Peyer's patch (tissue), 4 donors: ENCODE data around the gene ERH. TPM values are rescaled to one million over a fixed set of nuclear protein-coding genes. Genes with fewer than 3 reads are reported as not detected.
"Not testable (repeated sequence)": the region's sequence is repeated elsewhere in the genome, so short reads cannot be mapped to it uniquely, and the experiment has no call there.

ENCODE experiments used
- DNase-seq, 3 donors: peaks; one replicate each; pipeline ENCODE4 v3.0.0-alpha.2; 2017 to 2019
- H3K27ac ChIP-seq, 4 donors: fragments of 200-600 bp; sonication (generic); one replicate each; pipeline ENCODE4 v1.5.1; 2016 to 2019
- H3K27me3 ChIP-seq, 2 donors: fragments of 200-600 bp; sonication (generic); one replicate each; pipeline ENCODE4 v1.5.1; 2019
- H3K36me3 ChIP-seq, 3 donors: fragments of 200-600 bp; sonication (generic); one replicate each; pipeline ENCODE4 v1.5.1; 2016 to 2019
- H3K4me1 ChIP-seq, 4 donors: fragments of 200-600 bp; sonication (generic); one replicate each; pipeline ENCODE4 v1.5.1; 2016 to 2019
- H3K4me3 ChIP-seq, 4 donors: fragments of 200-600 bp; sonication (generic); 1 replicate in 3 of 4; 2 replicates in 1 of 4; pipeline ENCODE4 v1.5.1; 2016 to 2019; ENCODE audit warnings: mild to moderate bottlenecking in 1 of 4
- H3K9me3 ChIP-seq, 4 donors: fragments of 200-600 bp; sonication (generic); one replicate each; pipeline ENCODE4 v1.5.1; 2016 to 2019; ENCODE audit warnings: mild to moderate bottlenecking in 1 of 4
- POLR2A ChIP-seq, 2 donors: fragments of 450-650 bp; IDR thresholded peaks; one replicate each; pipeline ENCODE4 v1.5.1; 2017; ENCODE audit warnings: antibody characterized with exemption in 2 of 2, mild to moderate bottlenecking in 2 of 2, moderate library complexity in 2 of 2
- total RNA-seq, 4 donors: library from RNA; depleted of rRNA; stranded (reverse); fragments of >200 nt; gene quantifications; one replicate each; pipeline ENCODE4 v1.1.0, GENCODE V29; 2016
- TF ChIP-seq, protein P1 (sequence below), 6 experiments: fragments of 450-650 bp in 4 of 6; fragments of 200-600 bp in 2 of 6; sonication (generic) in 1 of 6; IDR thresholded peaks; one replicate each; pipeline ENCODE4 v1.5.1; 2017 to 2019; ENCODE audit warnings: antibody characterized with exemption in 6 of 6, mild to moderate bottlenecking in 3 of 6, moderate library complexity in 1 of 6

The ERH gene
- total RNA-seq, 4 donors from 2014 or later = 35.2 to 99.9 (median 50.4) TPM

- Histone ChIP-seq H3K36me3 (peaks cover 0 to 34% (median 0%) of the 10 kb centered on the region in 3 donors), H3K9me3 (no peaks in the 10 kb centered on the region), H3K27ac (no peak overlapping the region), H3K4me1 (no peaks in the 10 kb centered on the region), H3K27me3 (no peaks in the 10 kb centered on the region), H3K4me3 (no peak overlapping the region)
- TF ChIP-seq, protein P1, sequence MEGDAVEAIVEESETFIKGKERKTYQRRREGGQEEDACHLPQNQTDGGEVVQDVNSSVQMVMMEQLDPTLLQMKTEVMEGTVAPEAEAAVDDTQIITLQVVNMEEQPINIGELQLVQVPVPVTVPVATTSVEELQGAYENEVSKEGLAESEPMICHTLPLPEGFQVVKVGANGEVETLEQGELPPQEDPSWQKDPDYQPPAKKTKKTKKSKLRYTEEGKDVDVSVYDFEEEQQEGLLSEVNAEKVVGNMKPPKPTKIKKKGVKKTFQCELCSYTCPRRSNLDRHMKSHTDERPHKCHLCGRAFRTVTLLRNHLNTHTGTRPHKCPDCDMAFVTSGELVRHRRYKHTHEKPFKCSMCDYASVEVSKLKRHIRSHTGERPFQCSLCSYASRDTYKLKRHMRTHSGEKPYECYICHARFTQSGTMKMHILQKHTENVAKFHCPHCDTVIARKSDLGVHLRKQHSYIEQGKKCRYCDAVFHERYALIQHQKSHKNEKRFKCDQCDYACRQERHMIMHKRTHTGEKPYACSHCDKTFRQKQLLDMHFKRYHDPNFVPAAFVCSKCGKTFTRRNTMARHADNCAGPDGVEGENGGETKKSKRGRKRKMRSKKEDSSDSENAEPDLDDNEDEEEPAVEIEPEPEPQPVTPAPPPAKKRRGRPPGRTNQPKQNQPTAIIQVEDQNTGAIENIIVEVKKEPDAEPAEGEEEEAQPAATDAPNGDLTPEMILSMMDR (IDR thresholded peaks at IDR 0.05) = no peak
- TF ChIP-seq POLR2A (IDR thresholded peaks at IDR 0.05) = no peak
- DNase-seq = no peak
Measured at GRCh38 chr14:69423279-69423678, 25.2 kb upstream of the ERH start.

DNA sequence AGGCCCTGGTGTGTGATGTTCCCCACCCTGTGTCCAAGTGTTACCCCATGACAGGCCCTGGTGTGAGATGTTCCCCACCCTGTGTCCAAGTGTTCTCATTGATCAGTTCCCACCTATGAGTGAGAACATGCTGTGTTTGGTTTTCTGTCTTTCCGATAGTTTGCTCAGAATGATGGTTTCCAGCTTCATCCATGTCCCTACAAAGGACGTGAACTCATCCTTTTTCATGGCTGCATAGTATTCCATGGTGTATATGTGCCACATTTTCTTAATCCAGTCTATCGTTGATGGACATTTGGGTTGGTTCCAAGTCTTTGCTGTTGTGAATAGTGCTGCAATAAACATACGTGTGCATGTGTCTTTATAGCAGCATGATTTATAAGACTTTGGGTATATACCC is 18.0 kb upstream of the ERH start:
- not testable (repeated sequence) for H3K4me3 ChIP-seq, DNase-seq, H3K27me3 ChIP-seq, H3K27ac ChIP-seq, H3K36me3 ChIP-seq, H3K4me1 ChIP-seq, H3K9me3 ChIP-seq

DNA sequence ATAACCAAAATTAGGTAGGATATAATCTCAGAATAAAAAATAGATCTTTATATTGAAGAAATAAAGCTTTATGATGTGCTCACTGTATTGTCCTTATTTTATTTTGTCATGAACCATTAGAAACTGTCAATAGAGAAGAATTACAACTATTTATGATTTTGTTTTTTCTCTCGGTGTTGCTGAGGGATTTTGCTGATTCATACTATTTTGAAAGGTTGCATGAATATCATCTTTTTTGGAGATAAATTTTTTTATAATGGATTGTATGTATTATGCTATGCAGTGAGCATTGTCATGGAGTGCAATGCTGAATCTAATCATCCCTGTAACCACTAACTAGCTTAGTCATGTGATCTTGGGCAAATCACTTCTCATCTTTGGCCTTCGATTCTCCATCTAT is 15.4 kb upstream of the ERH start:
- no peak for DNase-seq
- no peak overlapping the region for H3K27ac ChIP-seq
- H3K4me1 ChIP-seq = no peaks in the 10 kb centered on the region
- no peak overlapping the region for H3K4me3 ChIP-seq
- H3K27me3 ChIP-seq = no peaks in the 10 kb centered on the region
- H3K36me3 ChIP-seq = no peaks in the 10 kb centered on the region
- H3K9me3 ChIP-seq = no peaks in the 10 kb centered on the region
- no peak for TF ChIP-seq POLR2A (IDR thresholded peaks at IDR 0.05)
- TF ChIP-seq, protein P1 (IDR thresholded peaks at IDR 0.05) = no peak

GRCh38 chr14:69408331-69408960 is 10.3 kb upstream of the ERH start:
- H3K36me3 ChIP-seq = no peaks in the 10 kb centered on the region
- DNase-seq = no peak
- no peak for TF ChIP-seq POLR2A (IDR thresholded peaks at IDR 0.05)
- TF ChIP-seq, protein P1 (IDR thresholded peaks at IDR 0.05) = no peak
- H3K4me3 ChIP-seq = no peak overlapping the region
- H3K9me3 ChIP-seq = no peaks in the 10 kb centered on the region
- no peaks in the 10 kb centered on the region for H3K27me3 ChIP-seq
- H3K27ac ChIP-seq = no peak overlapping the region
- H3K4me1 ChIP-seq = no peaks in the 10 kb centered on the region

- Histone ChIP-seq H3K9me3 (no peaks in the 10 kb centered on the region), H3K4me1 (peaks cover 0 to 12% (median 3%) of the 10 kb centered on the region in 4 donors), H3K27me3 (no peaks in the 10 kb centered on the region), H3K27ac (no peak overlapping the region), H3K4me3 (no peak overlapping the region), H3K36me3 (no peaks in the 10 kb centered on the region)
- DNase-seq = no peak
- TF ChIP-seq, protein P1 (IDR thresholded peaks at IDR 0.05) = no peak
- TF ChIP-seq POLR2A (IDR thresholded peaks at IDR 0.05) = no peak
Measured at GRCh38 chr14:69405762-69406161, 7.7 kb upstream of the ERH start.

DNA sequence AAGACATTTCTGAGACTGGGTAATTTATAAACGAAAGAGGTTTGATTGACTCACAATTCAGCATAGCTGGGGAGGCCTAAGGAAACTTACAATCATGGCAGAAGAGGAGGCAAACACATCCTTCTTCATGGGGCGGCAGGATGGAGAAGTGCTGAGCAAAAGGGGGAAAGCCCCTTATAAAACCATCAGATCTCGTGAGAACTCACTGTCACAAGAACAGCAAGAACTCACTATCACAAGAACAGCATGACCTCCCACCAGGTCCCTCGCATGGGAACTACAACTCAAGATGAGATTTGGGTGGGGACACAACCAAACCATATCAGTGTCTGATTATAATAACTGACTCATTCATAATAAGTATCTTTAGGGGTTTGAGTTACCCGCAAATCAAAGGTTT is 6.8 kb upstream of the ERH start:
- no peaks in the 10 kb centered on the region for H3K36me3 ChIP-seq
- no peak for DNase-seq
- no peak overlapping the region for H3K27ac ChIP-seq
- no peaks in the 10 kb centered on the region for H3K27me3 ChIP-seq
- H3K9me3 ChIP-seq = no peaks in the 10 kb centered on the region
- TF ChIP-seq, protein P1 (IDR thresholded peaks at IDR 0.05) = no peak
- no peak for TF ChIP-seq POLR2A (IDR thresholded peaks at IDR 0.05)
- no peak overlapping the region for H3K4me3 ChIP-seq
- H3K4me1 ChIP-seq = peaks cover 0 to 21% (median 7%) of the 10 kb centered on the region in 4 donors
